Ovary (tissue), 3 donors: ENCODE results near the gene PHEX.

ENCODE experiments used
- CTCF ChIP-seq, 3 donors: fragments of 450-650 bp in 2 of 3; fragments of 200-600 bp in 1 of 3; IDR thresholded peaks; one replicate each; pipeline versions ENCODE4 v1.5.1 to v1.8.0; 2016 to 2022; ENCODE audit warnings: antibody characterized with exemption in 3 of 3, mild to moderate bottlenecking in 1 of 3
- POLR2A ChIP-seq: fragments of 450-650 bp; IDR thresholded peaks from one replicate; pipeline ENCODE4 v1.6.1; 2017; ENCODE audit warnings: antibody characterized with exemption, mild to moderate bottlenecking, moderate library complexity
- donor health status: DM: no; HTN: no; CAD: no.

- TF ChIP-seq CTCF (IDR thresholded peaks at IDR 0.05) = no peak
- TF ChIP-seq POLR2A = no peak
Observed at GRCh38 chrX:22171287-22172060, 139.3 kb downstream of the PHEX start.
